ENCODE data around the gene GJB1.

Gene GJB1

DNA sequence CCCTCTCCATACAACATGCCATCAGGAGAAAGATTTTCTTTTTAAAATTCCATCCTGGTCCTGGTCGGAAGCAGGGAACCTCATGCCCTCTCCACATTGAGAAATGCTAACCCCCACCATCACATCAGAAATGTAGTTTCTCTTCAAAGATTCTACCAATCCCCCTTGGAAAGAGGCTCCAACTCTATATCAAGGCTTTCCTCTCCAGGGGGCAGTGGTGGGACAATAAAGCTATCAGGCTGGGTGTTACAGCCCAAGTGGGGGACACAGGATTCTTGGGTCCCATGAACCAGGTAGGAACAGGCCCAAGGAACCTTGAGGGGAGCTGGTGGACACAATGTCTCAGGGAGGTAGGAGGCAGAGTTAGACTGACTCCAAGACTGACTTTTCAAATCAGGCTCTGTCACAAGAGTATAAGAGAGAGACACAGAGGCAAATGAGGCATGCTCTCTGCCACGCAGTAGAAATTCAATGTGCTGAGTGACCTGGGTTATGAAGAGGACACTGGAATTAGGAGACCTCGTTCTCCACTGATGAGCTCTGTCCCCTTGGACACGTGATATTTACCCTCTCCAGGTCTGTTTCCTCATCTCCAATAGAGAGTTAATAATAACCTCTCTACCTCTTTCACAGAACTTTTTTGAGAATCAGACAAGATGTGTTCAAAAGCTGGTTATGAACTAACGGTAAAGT, 4.5 kb downstream of the GJB1 start:
- peak; percentile 2 for DNase-seq
- H3K36me3 Mint-ChIP-seq (ENCODE audit: low read depth) = no peaks in the 10 kb centered on the region
- no peaks in the 10 kb centered on the region for H3K9me3 Mint-ChIP-seq
- H3K4me1 Mint-ChIP-seq = no peaks in the 10 kb centered on the region
- ATAC-seq = no peak
- H3K27me3 Mint-ChIP-seq = no peaks in the 10 kb centered on the region
- no peak overlapping the region for H3K27ac Mint-ChIP-seq
- no peak overlapping the region for H3K4me3 Mint-ChIP-seq

GRCh38 chrX:71228063-71228642, 5.1 kb downstream of the GJB1 start:
- Mint-ChIP-seq H3K36me3 (ENCODE audit: low read depth) (no peaks in the 10 kb centered on the region), H3K4me1 (no peaks in the 10 kb centered on the region), H3K9me3 (no peaks in the 10 kb centered on the region), H3K4me3 (no peak overlapping the region), H3K27ac (no peak overlapping the region), H3K27me3 (no peaks in the 10 kb centered on the region)
- ATAC-seq (no peak), DNase-seq (no peak)

GRCh38 chrX:71235482-71235881, 12.5 kb downstream of the GJB1 start:
- ATAC-seq (no peak), DNase-seq (no peak)
- H3K9me3 Mint-ChIP-seq = no peaks in the 10 kb centered on the region
- peaks cover 6% of the 10 kb centered on the region for H3K36me3 Mint-ChIP-seq (ENCODE audit: low read depth)
- no peaks in the 10 kb centered on the region for H3K27me3 Mint-ChIP-seq
- no peak overlapping the region for H3K27ac Mint-ChIP-seq
- no peak overlapping the region for H3K4me3 Mint-ChIP-seq
- peaks cover 4% of the 10 kb centered on the region for H3K4me1 Mint-ChIP-seq

DNA sequence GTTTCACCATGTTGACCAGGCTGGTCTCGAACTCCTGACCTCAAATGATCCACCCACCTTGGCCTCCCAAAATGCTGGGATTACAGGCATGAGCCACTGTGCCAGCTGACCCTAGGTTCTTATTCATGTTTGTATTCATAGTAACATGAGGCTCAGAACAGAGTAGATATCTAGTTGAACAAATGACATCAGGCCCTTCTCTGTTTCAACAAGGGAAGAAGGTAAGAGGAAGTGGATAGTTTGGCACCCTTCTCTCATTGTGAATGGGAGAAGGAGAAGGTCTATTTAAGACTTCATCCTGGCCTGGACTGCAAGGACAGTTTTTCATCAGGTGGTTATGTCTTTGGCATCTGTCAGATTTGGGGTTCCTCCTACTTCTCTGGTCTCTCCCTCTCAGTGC, 13.8 kb downstream of the GJB1 start:
- Mint-ChIP-seq H3K4me1 (peaks cover 4% of the 10 kb centered on the region), H3K9me3 (no peaks in the 10 kb centered on the region), H3K27me3 (no peaks in the 10 kb centered on the region), H3K36me3 (ENCODE audit: low read depth) (peaks cover 16% of the 10 kb centered on the region), H3K4me3 (no peak overlapping the region), H3K27ac (no peak overlapping the region)
- DNase-seq (no peak), ATAC-seq (no peak)

DNA sequence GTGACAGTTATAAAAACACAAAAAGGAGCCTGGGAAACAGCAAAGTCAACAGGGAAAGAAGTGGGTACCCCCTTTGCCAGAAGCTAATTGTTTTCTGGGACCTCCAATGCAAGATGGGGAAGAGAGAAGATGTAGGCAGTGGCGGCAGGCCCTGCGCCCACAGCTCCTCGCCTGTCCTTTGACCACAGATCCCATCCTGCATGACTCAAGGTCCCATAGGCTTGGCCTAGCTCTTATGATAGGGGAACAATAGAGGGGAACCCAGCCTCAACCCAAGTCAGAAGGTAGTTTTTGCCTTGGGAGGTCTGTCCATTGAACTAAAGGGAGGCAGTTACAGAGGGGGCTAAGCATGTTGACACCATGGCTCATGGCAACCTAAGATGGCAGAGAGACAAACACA, 16.8 kb downstream of the GJB1 start:
- Mint-ChIP-seq H3K4me1 (peaks cover 4% of the 10 kb centered on the region), H3K9me3 (no peaks in the 10 kb centered on the region), H3K4me3 (no peak overlapping the region), H3K36me3 (ENCODE audit: low read depth) (peaks cover 19% of the 10 kb centered on the region), H3K27me3 (no peaks in the 10 kb centered on the region), H3K27ac (no peak overlapping the region)
- no peak for DNase-seq
- no peak for ATAC-seq

- ATAC-seq (no peak), DNase-seq (no peak)
- Mint-ChIP-seq H3K27ac (no peak overlapping the region), H3K27me3 (no peaks in the 10 kb centered on the region), H3K9me3 (no peaks in the 10 kb centered on the region), H3K36me3 (ENCODE audit: low read depth) (peaks cover 22% of the 10 kb centered on the region), H3K4me1 (peaks cover 4% of the 10 kb centered on the region), H3K4me3 (no peak overlapping the region)
Observed at GRCh38 chrX:71241301-71241700, 18.3 kb downstream of the GJB1 start.

- Mint-ChIP-seq H3K4me3 (no peak overlapping the region), H3K27ac (no peak overlapping the region), H3K27me3 (no peaks in the 10 kb centered on the region), H3K36me3 (ENCODE audit: low read depth) (peaks cover 29% of the 10 kb centered on the region), H3K9me3 (no peaks in the 10 kb centered on the region), H3K4me1 (no peaks in the 10 kb centered on the region)
- ATAC-seq (no peak), DNase-seq (no peak)
Observed at GRCh38 chrX:71244359-71245128, 21.5 kb downstream of the GJB1 start.

GRCh38 chrX:71245159-71245558, 22.1 kb downstream of the GJB1 start:
- Mint-ChIP-seq H3K9me3 (no peaks in the 10 kb centered on the region), H3K27me3 (no peaks in the 10 kb centered on the region), H3K4me1 (no peaks in the 10 kb centered on the region), H3K36me3 (ENCODE audit: low read depth) (peaks cover 28% of the 10 kb centered on the region), H3K4me3 (no peak overlapping the region), H3K27ac (no peak overlapping the region)
- ATAC-seq (no peak), DNase-seq (no peak)

- DNase-seq (no peak), ATAC-seq (no peak)
- H3K9me3 Mint-ChIP-seq = no peaks in the 10 kb centered on the region
- peaks cover 30% of the 10 kb centered on the region for H3K4me1 Mint-ChIP-seq
- H3K36me3 Mint-ChIP-seq (ENCODE audit: low read depth) = peaks cover 14% of the 10 kb centered on the region
- H3K27me3 Mint-ChIP-seq = no peaks in the 10 kb centered on the region
- peak overlapping the region; percentile 55 for H3K4me3 Mint-ChIP-seq
- H3K27ac Mint-ChIP-seq = peak overlapping the region; percentile 84
Observed at GRCh38 chrX:71250841-71251240, 27.8 kb downstream of the GJB1 start.

DNA sequence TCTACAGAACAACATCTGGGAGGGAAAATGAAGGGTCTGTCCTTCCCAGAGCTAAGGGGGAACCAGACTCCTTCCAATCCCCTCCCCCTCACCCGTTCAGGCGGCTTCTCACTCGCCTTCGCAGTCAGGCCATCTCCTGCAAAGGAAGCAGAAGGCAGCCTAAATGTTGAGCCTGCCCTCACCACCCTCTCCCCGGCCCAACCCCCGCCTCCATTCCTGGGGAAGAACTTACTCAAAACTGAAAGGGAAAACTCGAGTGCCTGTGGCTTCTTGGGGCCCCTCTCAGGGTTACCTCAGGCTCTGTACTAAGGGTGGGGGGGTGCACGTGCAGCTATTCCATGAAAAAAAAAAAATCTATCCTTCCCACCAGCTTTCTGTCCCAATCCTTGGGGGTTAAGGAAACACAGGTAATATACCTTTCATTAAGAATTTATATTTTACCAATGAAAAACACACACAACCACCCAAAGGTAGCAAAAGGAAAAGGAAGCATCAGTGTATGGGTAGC, 28.5 kb downstream of the GJB1 start:
- peak; percentile 34 for DNase-seq
- Mint-ChIP-seq H3K4me1 (peaks cover 32% of the 10 kb centered on the region), H3K27ac (peak overlapping the region; percentile 84), H3K36me3 (ENCODE audit: low read depth) (peaks cover 12% of the 10 kb centered on the region), H3K9me3 (no peaks in the 10 kb centered on the region), H3K27me3 (no peaks in the 10 kb centered on the region), H3K4me3 (peak overlapping the region; percentile 88)
- ATAC-seq = peak; percentile 20

DNA sequence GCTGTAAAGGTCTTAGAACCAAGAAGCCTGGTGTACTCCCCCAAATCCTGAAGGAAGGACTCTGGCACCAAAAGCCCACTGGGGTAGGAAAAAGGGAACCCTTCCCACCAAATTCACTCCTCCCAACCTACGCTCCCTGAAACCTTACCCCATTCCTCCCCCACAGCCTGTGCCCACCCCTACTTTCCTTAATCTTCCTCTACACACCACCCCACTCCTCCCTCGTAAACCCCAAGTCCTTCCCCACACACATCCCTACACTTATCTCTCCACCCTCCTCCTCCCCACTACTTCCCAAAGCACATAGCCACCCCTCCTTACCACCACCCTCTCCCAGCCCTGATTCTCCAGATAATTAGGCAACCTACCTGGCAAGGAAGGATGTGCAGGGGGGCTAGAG, 29.2 kb downstream of the GJB1 start:
- Mint-ChIP-seq H3K4me1 (peaks cover 32% of the 10 kb centered on the region), H3K9me3 (no peaks in the 10 kb centered on the region), H3K4me3 (peak overlapping the region; percentile 88), H3K27me3 (no peaks in the 10 kb centered on the region), H3K27ac (no peak overlapping the region), H3K36me3 (ENCODE audit: low read depth) (peaks cover 10% of the 10 kb centered on the region)
- no peak for ATAC-seq
- no peak for DNase-seq

- peak overlapping the region; percentile 88 for H3K4me3 Mint-ChIP-seq
- peak overlapping the region; percentile 88 for H3K27ac Mint-ChIP-seq
- peaks cover 32% of the 10 kb centered on the region for H3K4me1 Mint-ChIP-seq
- H3K27me3 Mint-ChIP-seq = no peaks in the 10 kb centered on the region
- peak; percentile 52 for DNase-seq
- no peak for ATAC-seq
- peaks cover 8% of the 10 kb centered on the region for H3K36me3 Mint-ChIP-seq (ENCODE audit: low read depth)
- no peaks in the 10 kb centered on the region for H3K9me3 Mint-ChIP-seq
Observed at GRCh38 chrX:71253253-71254091, 30.4 kb downstream of the GJB1 start.

DNA sequence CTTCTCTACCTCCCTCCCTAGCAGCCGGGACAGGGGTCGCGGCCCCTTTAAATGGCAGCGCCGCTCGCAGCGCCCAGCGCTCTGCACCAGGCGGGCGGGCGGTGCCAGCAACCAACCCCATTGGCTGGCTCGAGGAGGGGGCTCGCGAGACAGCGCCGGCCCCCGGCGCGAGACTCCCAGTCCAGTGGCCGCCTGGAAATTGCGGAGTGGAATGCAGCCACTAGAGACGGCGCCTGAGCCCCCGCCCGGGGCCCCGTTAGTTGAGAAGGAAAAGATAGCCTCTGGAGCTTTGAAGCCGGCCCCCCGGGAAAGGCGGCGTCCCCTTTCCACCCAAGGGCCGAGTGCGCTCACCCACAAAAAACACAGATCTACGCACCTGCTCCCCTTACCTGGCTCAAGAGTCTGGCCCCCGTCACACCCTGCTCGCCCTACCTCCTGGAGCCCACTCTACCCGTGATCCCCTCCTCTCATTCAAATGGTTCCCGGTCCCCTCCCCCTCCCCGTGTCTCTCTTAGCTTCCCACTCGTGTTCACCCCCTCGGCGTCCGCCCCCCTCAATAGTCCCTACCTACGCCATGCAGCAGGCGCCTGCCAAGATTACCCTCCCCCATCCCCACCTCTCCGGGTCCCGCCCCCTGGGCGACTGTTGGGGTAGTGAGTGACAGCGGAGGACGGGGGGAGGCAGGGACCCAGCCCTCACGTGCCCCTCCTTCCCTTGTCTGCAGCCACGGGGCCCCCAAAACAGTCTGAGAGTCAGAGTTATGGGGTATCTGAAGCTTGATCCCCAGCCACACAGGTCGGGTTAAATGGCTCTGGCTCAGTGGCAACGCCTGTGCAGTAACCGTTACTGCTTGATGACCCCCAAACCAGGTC, 31.3 kb downstream of the GJB1 start, which contains the start of gene ZMYM3:
Gene ZMYM3, minus strand, starts transcription at position 49 of the 872 bp plus-strand sequence. CDS start 885 bp downstream, outside the sequence.
- H3K4me3 Mint-ChIP-seq = peak within 1 kb of the TSS; percentile 88
- peaks cover 32% of the 10 kb centered on the region for H3K4me1 Mint-ChIP-seq
- no peaks in the 10 kb centered on the region for H3K9me3 Mint-ChIP-seq
- H3K36me3 Mint-ChIP-seq (ENCODE audit: low read depth) = peaks cover 7% of the 10 kb centered on the region
- DNase-seq (peak; percentile 78), ATAC-seq (peak; percentile 89)
- peak within 1 kb of the TSS; percentile 88 for H3K27ac Mint-ChIP-seq
- no peaks in the 10 kb centered on the region for H3K27me3 Mint-ChIP-seq

Measured in activated naive CD8-positive, alpha-beta T cell treated with anti-CD3 and anti-CD28 coated beads, Interleukin-2, amount 50 U/mL, for 24 hours (primary cell).